Dermis blood vessel endothelial cell (primary cell): Measurements from ENCODE around the gene SMIM38. TPM values are rescaled to one million over a fixed set of nuclear protein-coding genes. Genes with fewer than 3 reads are reported as not detected.

ENCODE experiments used
- DNase-seq: peaks from one replicate; pipeline ENCODE4 v3.0.0; 2010
- total RNA-seq: library from RNA; depleted of rRNA; stranded (reverse); fragments of >200 nt; gene quantifications from 2 replicates; pipeline ENCODE4 v1.2.3, GENCODE V29; 2014

SMIM38 gene
- total RNA-seq, 1 donor from 2014 or later: 0.17 TPM

GRCh38 chr11:69189059-69189458 is 33.3 kb downstream of the SMIM38 start:
- no peak for DNase-seq

GRCh38 chr11:69190796-69191536 is 35.2 kb downstream of the SMIM38 start:
- DNase-seq: no peak

GRCh38 chr11:69192301-69192721 is 36.6 kb downstream of the SMIM38 start:
- no peak for DNase-seq

- no peak for DNase-seq
These were observed 37.4 kb downstream of the SMIM38 start for GRCh38 chr11:69193151-69193550.

- no peak for DNase-seq
These were observed 37.9 kb downstream of the SMIM38 start for GRCh38 chr11:69193629-69194028.

- DNase-seq: no peak
These were observed 38.7 kb downstream of the SMIM38 start for GRCh38 chr11:69194396-69194795.

- DNase-seq: no peak
These were observed 39.2 kb downstream of the SMIM38 start for GRCh38 chr11:69194956-69195355.

GRCh38 chr11:69195824-69196782 is 40.4 kb downstream of the SMIM38 start:
- no peak for DNase-seq

GRCh38 chr11:69196783-69197169 is 41.0 kb downstream of the SMIM38 start:
- DNase-seq: no peak

GRCh38 chr11:69198891-69199582 is 43.3 kb downstream of the SMIM38 start:
- DNase-seq: no peak

- DNase-seq: peak; percentile 75
These were observed 44.0 kb downstream of the SMIM38 start for GRCh38 chr11:69199583-69200315.

GRCh38 chr11:69200331-69201065 is 44.8 kb downstream of the SMIM38 start:
- DNase-seq: peak; percentile 63

GRCh38 chr11:69201066-69201365 is 45.3 kb downstream of the SMIM38 start:
- DNase-seq: no peak

- no peak for DNase-seq
These were observed 46.1 kb downstream of the SMIM38 start for GRCh38 chr11:69201764-69202370.

GRCh38 chr11:69202511-69203221 is 46.9 kb downstream of the SMIM38 start:
- no peak for DNase-seq

GRCh38 chr11:69203381-69203780 is 47.6 kb downstream of the SMIM38 start:
- DNase-seq: no peak

GRCh38 chr11:69203901-69204245 is 48.1 kb downstream of the SMIM38 start:
- DNase-seq: no peak

GRCh38 chr11:69204246-69204940 is 48.7 kb downstream of the SMIM38 start:
- no peak for DNase-seq

- no peak for DNase-seq
These were observed 49.4 kb downstream of the SMIM38 start for GRCh38 chr11:69204941-69205742.
